Muscle of arm (tissue), 12 donors: Measurements from ENCODE around the gene CUBN. TPM values are rescaled to one million over a fixed set of nuclear protein-coding genes. Genes with fewer than 3 reads are reported as not detected.

Source experiments
- DNase-seq: peaks from one replicate; pipeline ENCODE4 v3.0.0-alpha.2; 2013
- polyA plus RNA-seq, 12 donors: library from polyadenylated mRNA; unstranded; fragments of 120-200 nt; gene quantifications; one replicate each; pipeline ENCODE4 v1.2.1, GENCODE V29; 2013; ENCODE audit not compliant: insufficient read length in 12 of 12

Gene CUBN
- polyA plus RNA-seq, 12 donors, result 1.6 to 15.6 (median 2.7) TPM; not detected in 1

- no peak for DNase-seq
These were observed 55.7 kb downstream of the CUBN start for GRCh38 chr10:17073725-17074540.

DNA sequence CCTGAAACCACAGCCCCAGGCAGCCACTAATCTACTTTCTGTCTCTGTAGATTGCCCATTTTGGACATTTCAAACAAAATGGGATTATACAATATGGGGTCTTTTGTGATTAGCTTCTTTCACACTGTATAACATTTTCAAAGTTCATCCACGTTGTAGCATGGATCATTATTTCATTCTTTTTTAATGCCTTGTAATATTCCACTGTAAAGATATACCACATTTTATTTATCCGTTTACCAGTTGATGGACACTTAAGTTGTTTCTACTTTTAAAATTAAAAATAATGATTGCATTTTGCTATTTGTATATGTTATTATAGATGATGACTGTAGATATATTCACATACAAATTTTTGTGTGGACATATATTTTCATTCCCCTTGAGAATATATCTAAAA, 60.7 kb downstream of the CUBN start:
- DNase-seq, result no peak

- DNase-seq, result no peak
These were observed 62.0 kb downstream of the CUBN start for GRCh38 chr10:17067376-17068264.

GRCh38 chr10:17066807-17067206, 62.8 kb downstream of the CUBN start:
- no peak for DNase-seq

DNA sequence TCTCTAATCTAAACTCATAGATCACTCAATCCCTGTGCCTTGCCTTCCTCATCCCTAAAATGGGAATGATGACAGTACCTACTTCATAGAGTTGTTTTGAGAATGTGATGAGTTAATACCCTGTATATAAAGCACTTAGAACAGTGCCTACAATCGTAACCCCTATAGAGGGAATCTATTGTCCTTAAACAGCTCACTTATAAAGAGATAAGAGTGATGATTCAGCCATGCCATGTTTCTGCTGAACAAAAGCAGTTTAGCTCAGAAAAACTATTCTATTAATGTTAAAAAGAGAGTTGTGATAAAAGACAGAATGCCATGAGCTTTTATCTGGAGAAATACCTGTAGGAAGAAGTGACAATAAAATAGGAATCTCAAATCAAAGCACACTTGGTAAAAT, 63.6 kb downstream of the CUBN start:
- no peak for DNase-seq

DNA sequence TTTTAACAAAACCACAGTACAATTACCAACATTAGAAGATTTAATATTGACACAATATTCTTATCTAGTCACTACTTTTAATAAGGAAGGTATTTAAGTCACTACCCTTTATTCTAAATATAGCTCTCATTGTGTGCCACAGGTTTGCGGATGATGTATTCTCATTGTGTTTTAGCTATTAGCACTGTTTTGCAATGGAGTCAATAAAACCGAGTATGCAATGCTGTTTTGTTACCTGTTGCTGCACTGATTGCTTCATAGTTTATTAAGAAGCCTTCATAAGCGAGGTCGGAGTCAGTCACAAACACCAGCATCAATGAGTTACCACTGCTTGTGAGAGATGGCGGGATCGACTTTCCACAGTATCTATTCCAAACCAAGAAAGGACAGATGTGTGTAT, 64.3 kb downstream of the CUBN start:
- DNase-seq, result no peak

DNA sequence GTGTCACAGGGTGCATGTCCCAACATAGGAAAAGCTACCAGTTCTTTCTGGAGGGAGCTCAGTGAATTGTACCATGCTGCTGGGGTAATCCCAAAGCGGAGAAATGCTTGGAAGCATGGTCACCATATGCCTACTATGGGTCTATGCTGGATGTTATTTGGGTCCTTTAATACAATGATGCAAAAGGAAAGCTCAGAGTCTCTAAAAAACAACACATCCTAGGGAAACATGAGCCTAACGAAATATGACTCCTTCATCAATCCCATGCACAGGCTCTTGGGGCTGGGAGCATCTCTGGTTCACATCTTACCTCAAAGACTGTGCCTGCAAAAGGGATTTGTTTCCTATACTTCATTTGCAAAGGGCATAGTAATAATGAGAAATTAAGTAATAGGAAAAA, 65.2 kb downstream of the CUBN start:
- DNase-seq, result no peak

GRCh38 chr10:17062955-17063484, 66.6 kb downstream of the CUBN start:
- DNase-seq, result no peak

GRCh38 chr10:17062493-17062892, 67.1 kb downstream of the CUBN start:
- peak; percentile 69 for DNase-seq

DNA sequence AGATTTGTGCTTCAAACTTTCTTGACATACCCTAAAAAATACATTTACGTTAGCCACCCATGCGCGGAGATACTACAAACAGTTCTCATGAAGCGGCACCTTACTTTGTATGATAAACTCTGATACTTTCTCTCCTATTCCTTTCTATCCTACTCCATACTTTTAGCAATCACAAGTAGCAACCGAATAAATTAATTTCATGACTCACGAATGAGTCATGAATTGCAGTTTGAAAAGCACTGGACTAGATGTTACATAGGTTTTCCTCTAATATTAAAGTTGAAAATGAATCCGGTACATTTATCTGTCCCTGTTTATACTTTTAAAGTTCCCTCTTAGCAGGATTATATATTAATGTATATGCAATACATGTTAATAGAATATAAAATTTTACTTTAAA, 67.6 kb downstream of the CUBN start:
- DNase-seq, result no peak

- DNase-seq, result no peak
These were observed 68.2 kb downstream of the CUBN start for GRCh38 chr10:17061418-17061817.

- DNase-seq, result no peak
These were observed 69.3 kb downstream of the CUBN start for GRCh38 chr10:17060289-17060688.

DNA sequence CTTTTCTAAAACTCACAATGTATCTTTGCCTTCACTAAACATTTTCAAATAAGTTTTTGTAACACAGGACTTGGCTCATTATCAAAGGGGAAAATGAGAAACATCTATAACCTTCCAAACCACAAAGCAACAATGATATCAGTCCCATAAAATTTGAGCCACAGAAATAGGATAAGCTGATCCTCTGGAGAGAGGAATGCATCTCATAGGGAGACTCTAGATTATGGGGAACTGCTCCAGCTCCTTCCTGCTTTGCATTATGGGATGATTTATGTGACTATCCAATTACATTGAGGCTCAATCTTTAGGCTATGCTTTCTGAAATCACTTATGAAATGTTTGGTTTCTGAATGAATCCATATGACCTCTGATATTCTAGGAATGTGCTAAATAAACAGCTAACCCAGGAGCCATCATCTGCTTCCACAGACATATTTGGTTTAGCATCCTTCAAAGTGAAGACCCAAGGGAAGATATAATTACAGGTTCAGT, 70.4 kb downstream of the CUBN start:
- DNase-seq, result peak; percentile 67

DNA sequence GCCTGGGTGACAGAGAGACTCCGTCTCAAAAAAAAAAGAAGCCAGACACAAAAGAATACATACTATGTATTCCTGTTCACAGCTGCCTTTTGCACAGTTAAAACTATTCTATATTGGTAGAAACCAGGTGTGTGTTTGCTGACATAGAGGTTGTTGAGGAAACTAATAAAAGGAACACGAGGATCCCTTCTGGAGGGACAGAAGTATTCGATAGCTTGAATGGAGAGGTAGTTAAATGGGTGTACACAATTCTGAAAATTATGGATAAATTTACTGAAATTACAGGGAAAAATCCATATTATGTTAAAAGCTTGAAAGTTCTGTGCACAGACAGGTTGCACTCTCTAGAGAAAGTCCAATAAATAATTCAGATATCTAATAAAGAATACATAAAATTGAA, 71.5 kb downstream of the CUBN start:
- no peak for DNase-seq

GRCh38 chr10:17056781-17057428, 72.7 kb downstream of the CUBN start:
- no peak for DNase-seq

GRCh38 chr10:17053513-17053912, 76.1 kb downstream of the CUBN start:
- DNase-seq, result no peak

DNA sequence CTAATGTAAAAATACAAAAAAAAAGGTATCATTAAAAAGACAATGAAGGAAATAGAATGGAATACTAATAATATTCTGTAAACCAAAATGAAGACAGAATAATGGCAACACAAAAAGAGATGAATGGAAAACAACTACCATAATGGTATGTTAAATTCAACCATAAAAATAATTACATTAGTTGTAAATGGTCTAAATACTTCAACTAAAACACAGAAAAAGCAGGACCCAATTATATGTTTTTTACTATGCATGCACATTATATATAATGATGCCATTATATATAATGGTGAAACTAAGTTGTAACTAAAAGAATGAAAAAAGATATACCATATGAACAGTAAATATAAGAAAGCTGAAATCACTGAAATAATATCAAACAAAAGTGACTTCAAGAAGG, 76.5 kb downstream of the CUBN start:
- DNase-seq, result no peak

DNA sequence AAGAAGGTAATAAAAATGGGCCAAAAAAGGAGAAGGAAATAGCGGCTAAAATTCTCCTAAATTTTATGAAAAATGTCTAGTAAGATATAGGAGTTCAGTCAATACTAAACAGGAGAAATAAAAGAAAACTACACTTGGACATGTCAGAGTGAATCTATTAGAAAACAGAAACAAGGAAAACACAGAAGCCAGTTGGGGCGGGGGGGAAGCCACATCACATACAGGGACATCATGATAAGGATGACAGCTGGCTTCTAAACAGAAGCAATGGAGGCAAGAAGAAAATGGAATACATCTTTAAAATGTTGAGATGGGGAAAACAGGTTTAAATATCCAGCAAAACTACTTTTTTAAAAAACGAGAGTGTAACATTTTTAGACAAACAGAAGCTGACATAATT, 77.8 kb downstream of the CUBN start:
- DNase-seq, result no peak

DNA sequence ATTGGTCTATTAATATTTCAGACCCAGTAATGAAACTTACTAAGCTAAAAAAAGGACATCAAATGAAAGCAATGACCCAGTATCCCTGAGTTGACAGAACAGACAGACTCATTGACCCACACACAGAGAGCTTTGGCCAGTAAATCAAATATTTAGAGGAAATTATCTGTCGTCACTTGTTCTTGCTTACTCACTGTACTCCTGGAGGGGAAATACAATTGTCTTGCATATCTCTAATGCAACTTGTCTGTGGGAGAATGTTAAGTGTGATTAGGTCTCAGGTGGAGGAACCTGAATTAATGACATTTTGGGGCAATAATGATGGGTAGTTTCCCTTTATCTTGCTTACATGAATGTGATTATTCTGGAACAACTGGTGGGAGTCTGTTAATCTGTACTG, 80.4 kb downstream of the CUBN start:
- no peak for DNase-seq

DNA sequence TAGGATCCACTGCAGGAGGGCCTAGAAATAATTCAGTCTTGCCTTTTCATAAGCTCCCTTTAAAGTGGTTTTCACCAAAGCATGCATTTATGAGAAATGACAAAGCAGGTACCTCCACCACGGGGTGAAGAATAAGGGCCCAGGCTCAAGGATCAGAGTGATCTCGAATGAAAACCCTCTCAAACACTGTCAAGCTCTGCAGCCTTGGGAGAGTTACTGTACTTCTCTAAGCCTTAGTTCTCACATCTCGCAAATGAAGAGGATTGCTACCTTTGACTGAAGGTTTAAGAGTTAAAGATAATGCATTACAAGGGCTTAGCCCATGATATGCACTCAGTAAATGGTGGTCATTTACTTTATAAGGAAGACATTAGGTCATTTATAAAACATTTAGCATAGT, 81.7 kb downstream of the CUBN start:
- DNase-seq, result no peak

- DNase-seq, result no peak
These were observed 82.6 kb downstream of the CUBN start for GRCh38 chr10:17046989-17047388.

DNA sequence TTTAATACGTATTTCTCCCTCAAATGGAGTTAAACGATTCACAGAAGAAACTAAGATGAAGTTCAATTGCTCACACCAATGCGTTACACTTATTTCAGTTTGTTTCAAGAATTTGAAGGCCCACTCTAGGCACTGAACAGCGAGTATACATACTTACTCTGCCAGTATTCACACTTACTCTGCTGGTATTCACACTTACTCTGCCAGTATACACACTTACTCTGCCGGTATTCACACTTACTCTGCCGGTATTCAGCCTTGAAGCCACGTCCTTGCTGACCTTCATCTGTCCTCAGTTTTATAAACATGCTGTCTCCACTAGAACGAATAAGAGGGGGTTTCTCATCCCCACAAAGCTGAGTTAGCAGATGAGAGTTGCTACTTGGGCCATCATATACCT, 86.0 kb downstream of the CUBN start:
- DNase-seq, result no peak
